AG04449 (cell line): Measurements from ENCODE around the gene EEFSEC.

Experiments used
- CTCF ChIA-PET: fragments of 350-600 bp; formaldehyde crosslinking; extraction: SDS; loops from one replicate; lab custom pipeline; 2021; ENCODE audit warnings: antibody characterized with exemption; lab: Yijun Ruan, JAX
- POLR2A ChIA-PET: fragments of 400-600, 350-600 bp; formaldehyde crosslinking; extraction: SDS; loops from one replicate; lab custom pipeline; 2020; ENCODE audit warnings: antibody characterized with exemption, inconsistent platforms; lab: Yijun Ruan, JAX
- DNase-seq: peaks from one replicate; pipeline ENCODE4 v3.0.0-alpha.2; 2010; ENCODE audit warnings: low read depth, low spot score
- H3K4me3 ChIP-seq: 2 replicates; pipeline ENCODE4 v1.5.1; 2011; ENCODE audit warnings: low read depth, mild to moderate bottlenecking, control low read depth, low read length
- CTCF ChIP-seq: IDR thresholded peaks from one replicate; pipeline ENCODE4 v1.5.1; 2011; ENCODE audit warnings: mild to moderate bottlenecking, moderate library complexity, low read length, control low read depth, inconsistent platforms; ENCODE audit not compliant: insufficient read depth; ENCODE audit errors: missing control alignments

Gene EEFSEC

GRCh38 chr3:128399221-128399915, 246.1 kb downstream of the EEFSEC start:
- DNase-seq, result no peak
- no peak overlapping the region for H3K4me3 ChIP-seq
- no peak for TF ChIP-seq CTCF
- ChIA-PET POLR2A (no interaction called here), CTCF (no interaction called here)

DNA sequence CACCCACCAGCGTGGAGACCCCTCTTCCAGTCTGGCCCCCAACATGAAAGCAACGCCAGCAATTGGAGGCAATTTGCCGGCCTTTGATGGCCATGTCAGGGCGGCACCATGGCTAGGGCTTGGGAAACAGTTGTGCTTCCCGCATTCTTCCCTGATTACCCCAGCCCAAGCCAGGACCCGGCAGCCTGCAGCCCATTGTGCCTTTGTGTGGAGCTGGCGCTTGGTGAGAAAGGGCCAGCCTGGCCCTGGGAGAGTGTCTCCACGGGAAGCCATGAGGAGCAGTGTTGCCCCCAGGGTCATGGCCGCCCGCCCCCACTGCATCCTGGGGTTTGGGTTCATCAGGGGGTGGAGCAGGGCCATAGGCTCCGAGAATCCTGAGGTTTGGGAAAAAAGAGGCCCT, 247.4 kb downstream of the EEFSEC start:
- CTCF ChIA-PET, result no interaction called here
- POLR2A ChIA-PET, result no interaction called here
- DNase-seq, result no peak
- no peak for TF ChIP-seq CTCF
- H3K4me3 ChIP-seq, result no peak overlapping the region

DNA sequence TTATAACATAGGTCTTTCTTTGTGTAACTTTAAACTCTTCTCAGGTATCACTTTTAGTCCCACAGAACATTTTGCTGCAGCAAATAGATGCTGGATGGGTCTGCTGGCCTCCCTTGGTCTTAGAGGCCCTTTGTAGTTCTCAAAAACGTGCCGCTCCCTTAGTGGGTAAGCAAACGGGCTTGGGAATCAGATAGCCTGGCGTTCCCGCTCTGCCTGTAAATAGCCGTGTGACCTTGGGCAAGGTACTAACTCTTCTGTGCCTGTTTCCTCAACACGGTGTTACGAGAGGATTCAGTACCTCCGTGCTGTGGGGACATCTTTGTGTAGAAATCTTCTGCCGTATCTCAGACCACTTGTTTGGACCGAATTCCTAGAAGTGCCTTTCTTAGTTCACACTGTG, 249.0 kb downstream of the EEFSEC start:
- ChIA-PET POLR2A (no interaction called here), CTCF (interaction anchor here (0.8 kb wide), 1 partner anchor 24 kb away, joined by 3 read pairs; no protein-coding TSS in a partner anchor)
- H3K4me3 ChIP-seq, result no peak overlapping the region
- no peak for TF ChIP-seq CTCF
- DNase-seq, result no peak

DNA sequence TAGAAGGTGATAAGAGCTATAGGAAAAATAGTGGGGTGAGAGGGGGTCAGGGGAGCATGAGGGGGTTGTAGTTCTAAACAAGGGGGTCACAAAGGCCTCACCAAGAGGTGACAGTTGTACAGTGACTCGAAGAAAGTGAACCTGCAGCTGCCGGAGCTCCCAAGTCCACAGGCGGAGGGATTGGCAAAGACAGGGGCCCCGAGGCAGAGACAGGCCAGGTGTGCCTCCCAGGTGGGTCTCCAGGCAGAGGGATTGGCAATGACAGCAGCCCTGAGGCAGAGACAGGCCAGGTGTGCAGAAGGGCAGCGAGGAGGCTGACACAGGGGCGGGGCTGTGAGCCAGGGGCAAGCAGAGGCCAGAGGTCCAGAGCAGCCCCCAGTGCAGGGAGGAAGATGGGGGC, 249.7 kb downstream of the EEFSEC start:
- no peak for DNase-seq
- no peak overlapping the region for H3K4me3 ChIP-seq
- ChIA-PET CTCF (interaction anchor here (0.8 kb wide), 1 partner anchor 24 kb away, joined by 3 read pairs; no protein-coding TSS in a partner anchor), POLR2A (no interaction called here)
- TF ChIP-seq CTCF, result no peak

GRCh38 chr3:128404276-128405068, 251.2 kb downstream of the EEFSEC start:
- ChIA-PET POLR2A (no interaction called here), CTCF (interaction anchor here (1.0 to 1.1 kb wide), 2 partner anchors 21 to 204 kb away, joined by 3 read pairs; no protein-coding TSS in a partner anchor)
- no peak for DNase-seq

More at GRCh38 chr3:128404276-128405068, 251.2 kb downstream of the EEFSEC start:
- no peak for TF ChIP-seq CTCF
- no peak overlapping the region for H3K4me3 ChIP-seq
